GM12878 (cell line): ENCODE measurements around the gene C22orf15. TPM values are rescaled to one million over a fixed set of nuclear protein-coding genes. Genes with fewer than 3 reads are reported as not detected.

Experiments used
- ATAC-seq: fragments of 200-7000 bp; cut with Tn5 transposase; 3 replicates; pipeline ENCODE4 v1.9.1; 2020; ENCODE audit warnings: mild to moderate bottlenecking, moderate library complexity
- BruUV-seq: library from RNA; stranded (reverse); fragments of 400-500 nt; replicated peaks from 2 replicates; lab custom pipeline; 2021; lab: Mats Ljungman, UMichigan
- CTCF ChIA-PET: fragments of 300-600 bp; sonication (Branson Sonifier 250); formaldehyde crosslinking; extraction: SDS; loops from one replicate; lab custom pipeline; 2021; ENCODE audit warnings: inconsistent platforms; lab: Yijun Ruan, JAX
- POLR2A ChIA-PET: fragments of 350-600 bp; formaldehyde crosslinking; extraction: SDS; loops from one replicate; lab custom pipeline; 2021; ENCODE audit warnings: inconsistent platforms; lab: Charles Lee
- RAD21 ChIA-PET: fragments of 300-600 bp; sonication (Branson Sonifier 250); formaldehyde crosslinking; loops from one replicate; lab custom pipeline; 2023; ENCODE audit warnings: antibody characterized with exemption; ENCODE audit not compliant: unreplicated experiment; lab: Charles Lee
- SMC1A ChIA-PET: fragments of 300-600 bp; sonication (Branson Sonifier 250); formaldehyde crosslinking; loops from one replicate; lab custom pipeline; 2023; ENCODE audit not compliant: unreplicated experiment, uncharacterized antibody; lab: Charles Lee
- DNase-seq: peaks from one replicate; pipeline ENCODE4 v3.0.0-alpha.2; 2011; ENCODE audit warnings: low read depth, low spot score
- FAIRE-seq: peaks from 3 replicates; lab custom pipeline; 2011; peaks lifted over from hg19 to GRCh38; lab: Jason Lieb, UNC
- H2AFZ ChIP-seq: 2 replicates; pipeline ENCODE4 v1.6.0; 2011; ENCODE audit warnings: low read depth, low read length, control low read depth; ENCODE audit not compliant: control insufficient read depth
- H3K27ac ChIP-seq: 2 replicates; pipeline ENCODE4 v1.5.1; 2011; ENCODE audit warnings: control low read depth; ENCODE audit not compliant: control insufficient read depth, insufficient read depth
- H3K27me3 ChIP-seq, 2 experiments: replicated peaks in 1 of 2; 2 replicates each; pipeline versions ENCODE4 v1.6.0 to v1.6.1; 2011; ENCODE audit warnings: low read length in 1 of 2; ENCODE audit not compliant: control insufficient read depth in 2 of 2, insufficient read depth in 2 of 2
- H3K36me3 ChIP-seq, 2 experiments: 2 replicates each; pipeline ENCODE4 v1.5.1; 2011; ENCODE audit warnings: low read length in 1 of 2; ENCODE audit not compliant: control insufficient read depth in 2 of 2, insufficient read depth in 2 of 2
- H3K4me1 ChIP-seq: 2 replicates; pipeline ENCODE4 v1.6.1; 2011; ENCODE audit warnings: mild to moderate bottlenecking, low read length, moderate library complexity, mixed read lengths; ENCODE audit not compliant: control insufficient read depth, insufficient read depth
- H3K4me2 ChIP-seq: 2 replicates; pipeline ENCODE4 v1.6.0; 2011; ENCODE audit warnings: control low read depth; ENCODE audit not compliant: control insufficient read depth, insufficient read depth
- H3K4me3 ChIP-seq: fragments of 200-600 bp; sonication (generic); 2 replicates; pipeline ENCODE4 v1.5.1; 2016
- H3K79me2 ChIP-seq: 2 replicates; pipeline ENCODE4 v1.6.0; 2011; ENCODE audit warnings: low read length; ENCODE audit not compliant: control insufficient read depth, insufficient read depth
- H3K9ac ChIP-seq: 2 replicates; pipeline ENCODE4 v1.8.0; 2011; ENCODE audit warnings: low read length, control low read depth, mixed read lengths; ENCODE audit not compliant: control insufficient read depth, insufficient read depth
- H3K9me3 ChIP-seq: replicated peaks from 3 replicates; pipeline ENCODE4 v1.5.1; 2011; ENCODE audit warnings: mild to moderate bottlenecking, low read length; ENCODE audit not compliant: control insufficient read depth, insufficient read depth
- H4K20me1 ChIP-seq: 2 replicates; pipeline ENCODE4 v1.6.0; 2011; ENCODE audit not compliant: control insufficient read depth, insufficient read depth
- CBX5 ChIP-seq: sonication (generic); IDR thresholded peaks from 2 replicates; pipeline ENCODE4 v1.6.1; 2016; ENCODE audit warnings: low read depth, moderate library complexity, mild to moderate bottlenecking, inconsistent platforms
- CREB1 ChIP-seq: IDR thresholded peaks from 2 replicates; pipeline ENCODE4 v1.6.1; 2012; ENCODE audit warnings: low read depth, mild to moderate bottlenecking, inconsistent platforms
- DPF2 ChIP-seq: fragments of 450-650 bp; IDR thresholded peaks from 2 replicates; pipeline ENCODE4 v1.6.1; 2017; ENCODE audit warnings: mild to moderate bottlenecking
- ELK1 ChIP-seq: IDR thresholded peaks from 2 replicates; pipeline ENCODE4 v1.6.1; 2012; ENCODE audit warnings: low read depth, low read length, improper control_type of control experiment
- ETV6 ChIP-seq, 2 experiments: fragments of 450-650 bp in 1 of 2; IDR thresholded peaks in 1 of 2; conservative IDR thresholded peaks in 1 of 2; 2 replicates each; pipeline ENCODE4 v1.6.1; 2014; ENCODE audit warnings: antibody characterized with exemption in 1 of 2, borderline replicate concordance in 1 of 2, low read depth in 1 of 2, mild to moderate bottlenecking in 1 of 2, moderate library complexity in 1 of 2
- EZH2 ChIP-seq: IDR thresholded peaks from 2 replicates; pipeline ENCODE4 v1.6.1; 2012; ENCODE audit warnings: low read depth, mild to moderate bottlenecking, control low read depth, inconsistent platforms, low read length, borderline replicate concordance; ENCODE audit not compliant: control insufficient read depth
- FOS ChIP-seq: IDR thresholded peaks from 3 replicates; pipeline ENCODE4 v1.6.1; 2011; ENCODE audit warnings: borderline replicate concordance; ENCODE audit not compliant: insufficient read length; ENCODE audit errors: extremely low read depth
- NBN ChIP-seq: fragments of 450-650 bp; IDR thresholded peaks from 2 replicates; pipeline ENCODE4 v1.6.1; 2016
- NFYA ChIP-seq: IDR thresholded peaks from 2 replicates; pipeline ENCODE4 v1.6.1; 2011; ENCODE audit warnings: low read depth, mild to moderate bottlenecking, low read length, improper control_type of control experiment, borderline replicate concordance
- SIX5 ChIP-seq: IDR thresholded peaks from 2 replicates; pipeline ENCODE4 v1.6.1; 2011; ENCODE audit warnings: mild to moderate bottlenecking, low read depth, low read length, moderate library complexity; ENCODE audit not compliant: severe bottlenecking
- ZBED1 ChIP-seq: IDR thresholded peaks from 2 replicates; pipeline ENCODE4 v1.6.1; 2016; ENCODE audit warnings: borderline replicate concordance
- ZNF622 ChIP-seq: fragments of 450-650 bp; IDR thresholded peaks from 2 replicates; pipeline ENCODE4 v1.6.1; 2017; ENCODE audit warnings: mild to moderate bottlenecking, inconsistent platforms
- WGBS: methylation state at CpG from one replicate; pipeline ENCODE4 v1.1.6; 2016; ENCODE audit warnings: low lambda C conversion rate; ENCODE audit not compliant: insufficient replicate concordance, insufficient coverage; ENCODE audit errors: missing lambda C conversion rate; 5-methylcytosine and 5-hydroxymethylcytosine counted together
- in situ Hi-C: fragments of 300-500 bp; cut with MboI; formaldehyde crosslinking; loops from 9 replicates; pipeline ENCODE4 v1.14.3; 2018; ENCODE audit warnings: mixed read lengths
- intact Hi-C: fragments of 100-400 bp; cut with micrococcal nuclease; formaldehyde crosslinking; loops from one replicate; pipeline ENCODE4 v1.14.2; 2022; ENCODE audit not compliant: unreplicated experiment
- polyA plus RNA-seq, 11 experiments: library from polyadenylated mRNA; depleted of rRNA in 4 of 11; unstranded in 6 of 11; stranded (reverse) in 5 of 11; fragments of >200 nt; fragmentation: Nextera tagmentation in 4 of 11; fragmentation: Illumina TruSeq in 1 of 11; extraction: Ambion mirVana in 4 of 11; extraction: Trizol in 1 of 11; gene quantifications; 1 replicate in 1 of 11; 2 replicates in 10 of 11; pipeline versions ENCODE4 v1.2.1 to v1.2.3, GENCODE V29; 2011 to 2016; ENCODE audit warnings: inconsistent platforms in 2 of 11, missing spikeins in 2 of 11, low read depth in 1 of 11
- total RNA-seq, 4 experiments: library from RNA; depleted of rRNA in 3 of 4; stranded (reverse); fragments of >200 nt in 3 of 4; fragmentation: Illumina TruSeq in 1 of 4; extraction: Trizol in 1 of 4; gene quantifications; 2 replicates each; pipeline versions ENCODE4 v1.2.1 to v1.2.3, GENCODE V29; 2013 to 2021
- TF ChIP-seq, protein P1 (sequence below): IDR thresholded peaks from 2 replicates; pipeline ENCODE4 v1.6.1; 2011; ENCODE audit warnings: low read depth, low read length, improper control_type of control experiment, borderline replicate concordance

The C22orf15 gene
- total and polyA plus RNA-seq, 10 of the 15 experiments (the other 5 are each of a cell fraction or from before 2014, with no cell fraction given): 0.05 to 0.47 (median 0.13) TPM; not detected in 3

- no peak for TF ChIP-seq CBX5
Measured at GRCh38 chr22:23780146-23780748, 17.5 kb downstream of the C22orf15 start (continued).

- Histone ChIP-seq H3K27me3 (peaks cover 0 to 2% of the 10 kb centered on the region in 2 experiments; a peak in 1 of 4 replicates), H3K79me2 (no peaks in the 10 kb centered on the region), H3K9me3 (no peaks in the 10 kb centered on the region), H3K4me1 (no peaks in the 10 kb centered on the region), H3K9ac (no peak overlapping the region), H3K27ac (no peak overlapping the region), H3K4me2 (no peak overlapping the region), H4K20me1 (no peaks in the 10 kb centered on the region), H3K36me3 (no peaks in the 10 kb centered on the region), H3K4me3 (no peak overlapping the region), H2AFZ (no peak overlapping the region)
- 52% methylated on average over 15 of the region's 15 CpGs for WGBS
- TF ChIP-seq ZNF622 (no peak), NFYA (no peak), ELK1 (no peak), SIX5 (no peak), ZBED1 (no peak), ETV6 (conservative IDR thresholded peaks at IDR 0.05 in 1 of 2, IDR thresholded peaks at IDR 0.05 in 1 of 2; ENCODE audit: borderline replicate concordance in 1 of 2, low read depth in 1 of 2) (no peak), CREB1 (no peak), FOS (no peak), EZH2 (no peak), NBN (no peak), DPF2 (no peak)
- TF ChIP-seq, protein P1, sequence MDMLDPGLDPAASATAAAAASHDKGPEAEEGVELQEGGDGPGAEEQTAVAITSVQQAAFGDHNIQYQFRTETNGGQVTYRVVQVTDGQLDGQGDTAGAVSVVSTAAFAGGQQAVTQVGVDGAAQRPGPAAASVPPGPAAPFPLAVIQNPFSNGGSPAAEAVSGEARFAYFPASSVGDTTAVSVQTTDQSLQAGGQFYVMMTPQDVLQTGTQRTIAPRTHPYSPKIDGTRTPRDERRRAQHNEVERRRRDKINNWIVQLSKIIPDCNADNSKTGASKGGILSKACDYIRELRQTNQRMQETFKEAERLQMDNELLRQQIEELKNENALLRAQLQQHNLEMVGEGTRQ: no peak
- FAIRE-seq (no peak), ATAC-seq (no peak), DNase-seq (no peak)
- POLR2A ChIA-PET: no interaction called here
- BruUV-seq: no TSS peak
- CTCF ChIA-PET: no interaction called here
- in situ Hi-C loops (no loop called here), intact Hi-C loops (no loop called here)
- SMC1A ChIA-PET: no interaction called here
- RAD21 ChIA-PET: no interaction called here
Measured at GRCh38 chr22:23781065-23781464, 18.3 kb downstream of the C22orf15 start.
